Choroid plexus epithelial cell (primary cell): Measurements from ENCODE around the gene PDCD11.
"Not testable (repeated sequence)": the region's sequence is repeated elsewhere in the genome, so short reads cannot be mapped to it uniquely, and the experiment has no call there.

Source experiments
- DNase-seq: peaks from one replicate; pipeline ENCODE4 v3.0.0-alpha.2; 2010; ENCODE audit warnings: low read depth
- H3K4me3 ChIP-seq: 2 replicates; pipeline ENCODE4 v1.5.1; 2011; ENCODE audit warnings: low read depth, mild to moderate bottlenecking, control low read depth, low read length, moderate library complexity
- TF ChIP-seq, protein P1 (sequence below): conservative IDR thresholded peaks from 2 replicates; pipeline ENCODE4 v1.5.1; 2011; ENCODE audit warnings: low read depth, mild to moderate bottlenecking, control low read depth, inconsistent platforms, low read length, moderate library complexity

The PDCD11 gene

DNA sequence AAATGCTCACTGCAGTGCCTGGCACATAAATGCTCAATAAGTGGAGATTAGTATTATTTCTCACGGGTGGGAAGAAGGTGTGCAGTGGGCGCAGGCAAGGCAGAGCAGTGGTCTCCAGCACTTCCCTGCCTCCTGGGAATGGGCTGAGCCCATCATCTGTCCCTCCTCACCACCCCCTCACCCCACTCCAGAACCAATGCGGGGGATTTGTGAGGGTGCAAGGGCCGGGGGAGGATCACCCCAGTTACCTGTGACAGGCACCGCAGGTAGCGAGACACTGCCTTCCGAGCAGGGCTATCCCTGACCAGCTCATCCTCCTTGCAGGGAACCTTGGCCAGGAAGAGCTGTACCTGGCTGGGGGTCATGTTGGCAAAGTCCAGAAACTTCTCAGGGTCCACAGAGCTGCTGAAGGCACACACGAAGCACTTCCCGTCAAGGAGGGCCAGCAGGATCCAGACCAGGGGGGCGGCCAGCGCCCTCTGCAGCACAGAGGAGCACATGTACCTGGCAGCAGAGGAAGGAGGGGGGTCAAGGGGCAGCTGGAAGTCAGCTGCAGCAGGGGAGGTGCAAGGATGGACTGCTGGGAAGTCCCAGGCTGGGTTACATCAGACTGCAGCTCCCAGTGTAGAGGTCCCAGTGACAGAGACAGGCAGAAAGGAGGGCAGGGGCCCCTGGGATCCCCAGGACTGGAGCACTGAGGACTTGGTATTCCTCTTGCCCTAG, 79.8 kb downstream of the PDCD11 start:
- TF ChIP-seq, protein P1, sequence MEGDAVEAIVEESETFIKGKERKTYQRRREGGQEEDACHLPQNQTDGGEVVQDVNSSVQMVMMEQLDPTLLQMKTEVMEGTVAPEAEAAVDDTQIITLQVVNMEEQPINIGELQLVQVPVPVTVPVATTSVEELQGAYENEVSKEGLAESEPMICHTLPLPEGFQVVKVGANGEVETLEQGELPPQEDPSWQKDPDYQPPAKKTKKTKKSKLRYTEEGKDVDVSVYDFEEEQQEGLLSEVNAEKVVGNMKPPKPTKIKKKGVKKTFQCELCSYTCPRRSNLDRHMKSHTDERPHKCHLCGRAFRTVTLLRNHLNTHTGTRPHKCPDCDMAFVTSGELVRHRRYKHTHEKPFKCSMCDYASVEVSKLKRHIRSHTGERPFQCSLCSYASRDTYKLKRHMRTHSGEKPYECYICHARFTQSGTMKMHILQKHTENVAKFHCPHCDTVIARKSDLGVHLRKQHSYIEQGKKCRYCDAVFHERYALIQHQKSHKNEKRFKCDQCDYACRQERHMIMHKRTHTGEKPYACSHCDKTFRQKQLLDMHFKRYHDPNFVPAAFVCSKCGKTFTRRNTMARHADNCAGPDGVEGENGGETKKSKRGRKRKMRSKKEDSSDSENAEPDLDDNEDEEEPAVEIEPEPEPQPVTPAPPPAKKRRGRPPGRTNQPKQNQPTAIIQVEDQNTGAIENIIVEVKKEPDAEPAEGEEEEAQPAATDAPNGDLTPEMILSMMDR: peak; percentile 44
- DNase-seq: peak; percentile 28
- no peak overlapping the region for H3K4me3 ChIP-seq

DNA sequence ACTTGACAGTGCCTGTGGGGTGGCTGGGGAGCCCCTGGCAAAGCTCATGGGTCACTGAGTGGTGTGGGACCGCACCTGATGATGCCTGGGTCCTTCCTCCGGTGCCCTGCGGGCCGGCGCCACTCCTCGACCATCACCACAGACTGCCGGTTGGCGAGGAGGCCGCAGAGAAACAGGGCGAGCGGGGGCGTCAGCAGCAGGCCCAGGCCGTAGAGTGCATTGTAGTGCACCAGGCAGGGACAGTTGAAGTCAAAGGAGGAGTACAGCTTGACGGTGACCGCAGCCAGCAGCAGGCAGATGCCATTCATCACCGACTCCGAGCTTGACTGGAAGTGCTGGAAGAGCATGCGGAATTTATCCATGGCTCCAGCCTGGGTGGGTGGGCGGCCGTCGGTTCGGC, 82.2 kb downstream of the PDCD11 start:
- TF ChIP-seq, protein P1: no peak
- DNase-seq: no peak
- no peak overlapping the region for H3K4me3 ChIP-seq

DNA sequence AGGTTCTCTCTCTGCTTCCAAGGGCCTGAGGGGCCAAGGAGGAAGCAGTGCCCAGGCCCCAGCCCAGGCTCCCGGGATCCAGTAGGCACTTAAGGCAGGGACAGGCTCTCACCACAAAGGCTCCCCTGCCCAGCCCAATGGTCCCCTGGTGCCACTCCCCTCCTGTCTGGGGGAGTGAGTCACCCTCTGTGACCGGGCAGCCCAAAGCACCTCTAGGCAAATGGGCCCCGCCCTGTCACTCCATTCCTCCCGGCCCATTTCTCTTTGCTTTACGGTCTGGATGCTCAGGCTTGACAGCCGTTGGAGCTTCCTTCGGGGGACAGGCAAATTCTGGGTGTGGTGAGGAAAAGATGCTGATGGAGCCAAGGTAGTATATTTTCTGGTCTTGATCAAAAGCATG, 82.7 kb downstream of the PDCD11 start, which contains the start of gene CALHM3:
CALHM3 (minus strand) TSS at position 106 of the 400 bp plus-strand sequence. CDS start 208 bp downstream, outside the sequence.
- no peak within 1 kb of the TSS for H3K4me3 ChIP-seq
- TF ChIP-seq, protein P1: no peak
- no peak for DNase-seq

DNA sequence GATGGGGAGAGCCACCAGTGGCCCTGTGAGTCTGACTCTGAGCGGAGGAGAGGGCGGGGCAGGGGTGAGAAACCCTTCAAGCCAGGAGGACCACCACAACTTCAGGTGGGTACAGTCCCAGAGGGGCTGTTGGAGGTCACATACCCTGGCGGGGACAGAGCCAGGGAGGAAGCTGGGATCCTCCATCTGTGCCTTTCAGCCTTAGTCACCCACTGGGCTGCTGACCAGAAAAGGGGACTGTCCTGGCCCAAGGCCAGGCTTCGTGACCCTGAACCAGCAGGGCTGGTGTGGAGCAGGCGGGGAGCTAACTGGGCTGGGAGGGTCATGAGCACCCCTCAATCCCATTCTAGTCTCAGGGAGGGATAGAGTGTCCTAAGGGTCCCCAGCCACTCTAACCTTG, 84.1 kb downstream of the PDCD11 start:
- no peak overlapping the region for H3K4me3 ChIP-seq
- TF ChIP-seq, protein P1: no peak
- DNase-seq: no peak

DNA sequence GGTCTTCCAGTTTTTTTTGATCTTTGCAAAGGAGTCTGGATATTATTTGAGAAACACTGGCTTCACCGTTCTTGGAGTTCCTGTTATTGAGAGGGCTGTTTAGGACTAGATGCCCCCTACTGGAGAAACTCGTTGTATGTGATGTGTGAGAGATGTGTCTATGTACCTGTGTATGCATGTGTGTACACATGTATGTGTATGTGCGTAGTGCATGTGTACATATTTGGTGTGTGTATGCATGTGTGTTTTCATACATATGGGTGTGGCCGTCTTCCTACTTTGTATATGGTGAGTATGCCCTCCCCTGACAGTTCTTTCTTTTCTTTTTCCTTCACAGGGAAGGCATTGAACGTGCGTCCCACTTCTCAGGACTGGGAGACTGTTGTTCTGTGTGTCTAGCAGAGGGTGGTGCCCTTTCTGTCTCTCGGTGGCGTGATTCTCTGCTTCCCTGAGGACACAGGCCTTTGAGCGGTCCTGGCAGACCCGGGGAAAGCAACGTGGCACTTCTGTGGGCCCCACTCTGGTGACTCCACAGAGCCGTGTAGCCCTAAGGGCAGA, 85.6 kb downstream of the PDCD11 start:
- TF ChIP-seq, protein P1: peak; percentile 71
- peak; percentile 88 for DNase-seq
- H3K4me3 ChIP-seq: no peak overlapping the region

DNA sequence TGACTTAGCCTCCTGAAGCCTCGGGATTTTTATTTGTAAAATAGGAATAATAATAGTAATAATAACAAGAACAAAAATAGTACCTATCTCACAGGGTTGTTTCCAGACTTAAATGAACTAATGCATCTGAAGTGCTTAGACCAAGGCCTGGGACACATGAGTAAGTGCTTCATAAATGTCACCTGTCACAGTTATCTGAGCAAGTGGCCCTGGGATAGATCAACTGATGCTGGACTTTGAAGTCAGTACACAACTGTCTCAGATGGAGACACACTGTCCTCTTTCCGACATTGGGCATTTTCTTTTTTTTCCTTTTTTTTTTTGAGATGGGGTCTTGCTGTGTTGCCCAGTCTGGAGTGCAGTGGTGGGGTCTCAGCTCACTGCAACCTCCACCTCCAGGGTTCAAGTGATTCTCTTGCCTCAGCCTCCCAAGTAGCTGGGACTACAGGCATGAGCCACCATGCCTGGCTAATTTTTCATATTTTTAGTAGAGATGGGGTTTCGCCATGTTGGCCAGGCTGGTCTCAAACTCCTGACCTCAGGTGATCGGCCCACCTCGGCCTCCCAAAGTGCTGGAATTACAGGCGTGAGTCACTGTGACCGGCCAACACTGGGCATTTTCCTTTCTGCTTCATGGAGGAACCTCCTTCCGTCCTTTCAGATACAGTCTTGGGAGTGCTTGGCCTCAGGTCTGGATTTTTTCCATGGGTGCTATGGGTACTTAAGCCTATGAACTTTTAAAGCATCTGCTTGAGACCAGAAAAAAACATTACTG, 90.4 kb downstream of the PDCD11 start:
- H3K4me3 ChIP-seq, DNase-seq: not testable (repeated sequence)

DNA sequence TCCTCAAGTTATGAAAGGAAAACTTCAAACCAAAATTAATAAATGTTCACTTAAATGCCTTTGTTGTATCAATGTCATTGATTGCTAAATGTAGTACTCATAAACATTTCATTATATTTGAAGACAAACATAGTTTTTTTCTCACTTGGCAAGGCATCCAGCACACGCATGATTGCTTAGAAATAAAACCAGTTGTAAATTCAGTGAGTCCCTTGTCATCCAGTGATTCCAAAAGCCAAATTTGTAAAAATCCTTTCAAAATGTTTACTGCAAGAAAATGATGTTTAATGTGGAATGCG, 90.9 kb downstream of the PDCD11 start:
- TF ChIP-seq, protein P1: no peak
- no peak overlapping the region for H3K4me3 ChIP-seq
- DNase-seq: no peak
